NCI-H2227 (cell line): ENCODE results near the gene LRRC40.
A peak's percentile ranks its signal among the peaks of the same experiment; 100 is the strongest.
"Not testable (repeated sequence)": the region's sequence is repeated elsewhere in the genome, so short reads cannot be mapped to it uniquely, and the experiment has no call there.

Source experiments
- DNase-seq: peaks from one replicate; lab custom pipeline; 2025; ENCODE audit not compliant: unreplicated experiment; lab: John Stamatoyannopoulos, UW

Gene LRRC40

GRCh38 chr1:70205434-70206118, at the start of gene LRRC40:
Gene LRRC40 (minus strand): TSS chr1:70205579. CDS start chr1:70205540, 39 bp downstream.
- DNase-seq = peak; percentile 98

- DNase-seq = no peak
Observed at GRCh38 chr1:70248729-70249128, 43.4 kb upstream of the LRRC40 start.

- DNase-seq = no peak
Observed at GRCh38 chr1:70247768-70248167, 42.4 kb upstream of the LRRC40 start.

GRCh38 chr1:70247122-70247521, 41.7 kb upstream of the LRRC40 start:
- DNase-seq = no peak

GRCh38 chr1:70239940-70240339, 34.6 kb upstream of the LRRC40 start:
- DNase-seq = no peak

- no peak for DNase-seq
Observed at GRCh38 chr1:70234733-70235132, 29.4 kb upstream of the LRRC40 start.

GRCh38 chr1:70231475-70231874, 26.1 kb upstream of the LRRC40 start:
- DNase-seq = no peak

GRCh38 chr1:70228670-70229069, 23.3 kb upstream of the LRRC40 start:
- no peak for DNase-seq

- DNase-seq = no peak
Observed at GRCh38 chr1:70227439-70227838, 22.1 kb upstream of the LRRC40 start.

GRCh38 chr1:70224954-70225353, 19.6 kb upstream of the LRRC40 start:
- DNase-seq = no peak

GRCh38 chr1:70222716-70223235, 17.4 kb upstream of the LRRC40 start:
- no peak for DNase-seq

GRCh38 chr1:70221238-70222121, 16.1 kb upstream of the LRRC40 start, which contains the start of gene SRSF11:
Gene SRSF11 (plus strand): TSS chr1:70221380. CDS start chr1:70221637, 257 bp downstream.
- DNase-seq = peak; percentile 98

GRCh38 chr1:70220517-70221237, 15.3 kb upstream of the LRRC40 start:
- DNase-seq = peak; percentile 29

- no peak for DNase-seq
Observed at GRCh38 chr1:70220015-70220414, 14.6 kb upstream of the LRRC40 start.

GRCh38 chr1:70211541-70211940, 6.2 kb upstream of the LRRC40 start:
- DNase-seq = no peak

GRCh38 chr1:70210820-70211219, 5.4 kb upstream of the LRRC40 start:
- no peak for DNase-seq

- no peak for DNase-seq
Observed at GRCh38 chr1:70208292-70208691, 2.9 kb upstream of the LRRC40 start.

- no peak for DNase-seq
Observed at GRCh38 chr1:70207492-70207891, 2.1 kb upstream of the LRRC40 start.

GRCh38 chr1:70206833-70207232, 1.5 kb upstream of the LRRC40 start:
- not testable (repeated sequence) for DNase-seq

GRCh38 chr1:70205071-70205433, 327 bp downstream of the LRRC40 start:
- no peak for DNase-seq

GRCh38 chr1:70204600-70204999, 779 bp downstream of the LRRC40 start:
- peak; percentile 90 for DNase-seq
